HG03469 (cell line): ENCODE results near the gene RTEL1.
"Not testable (repeated sequence)": the region's sequence is repeated elsewhere in the genome, so short reads cannot be mapped to it uniquely, and the experiment has no call there.

Experiments
- ATAC-seq: cut with Tn5 transposase; IDR thresholded peaks from one replicate; pipeline ENCODE4 v1.9.1; 2021; ENCODE audit warnings: mild to moderate bottlenecking, moderate library complexity, moderate number of reproducible peaks; ENCODE audit not compliant: unreplicated experiment

The RTEL1 gene

GRCh38 chr20:63650486-63650885, 7.6 kb upstream of the RTEL1 start:
- ATAC-seq = not testable (repeated sequence)

GRCh38 chr20:63651942-63652191, 6.2 kb upstream of the RTEL1 start:
- no peak for ATAC-seq

GRCh38 chr20:63652192-63652980, 5.7 kb upstream of the RTEL1 start:
- no peak for ATAC-seq

GRCh38 chr20:63653041-63653973, 4.8 kb upstream of the RTEL1 start, which contains the start of gene STMN3:
Gene STMN3 (minus strand): TSS chr20:63653424. CDS start chr20:63653345, 79 bp downstream.
- no peak for ATAC-seq

GRCh38 chr20:63653974-63654668, 4.0 kb upstream of the RTEL1 start:
- no peak for ATAC-seq

GRCh38 chr20:63655249-63655648, 2.9 kb upstream of the RTEL1 start:
- ATAC-seq = no peak

- no peak for ATAC-seq
Measured at GRCh38 chr20:63656451-63656850, 1.7 kb upstream of the RTEL1 start.

- ATAC-seq = no peak
Measured at GRCh38 chr20:63657260-63657936, 714 bp upstream of the RTEL1 start.

- ATAC-seq = peak; percentile 5
Measured at GRCh38 chr20:63658749-63659187, 656 bp downstream of the RTEL1 start.

- ATAC-seq = no peak
Measured at GRCh38 chr20:63659370-63659769, 1.3 kb downstream of the RTEL1 start.

GRCh38 chr20:63660174-63660573, 2.1 kb downstream of the RTEL1 start:
- not testable (repeated sequence) for ATAC-seq

GRCh38 chr20:63660622-63661021, 2.5 kb downstream of the RTEL1 start:
- no peak for ATAC-seq

- ATAC-seq = no peak
Measured at GRCh38 chr20:63661108-63661507, 3.0 kb downstream of the RTEL1 start.

GRCh38 chr20:63661959-63662812, 4.1 kb downstream of the RTEL1 start:
- ATAC-seq = no peak

GRCh38 chr20:63662813-63663189, 4.7 kb downstream of the RTEL1 start:
- no peak for ATAC-seq

GRCh38 chr20:63663332-63664066, 5.4 kb downstream of the RTEL1 start:
- ATAC-seq = no peak

- ATAC-seq = no peak
Measured at GRCh38 chr20:63664143-63664851, 6.2 kb downstream of the RTEL1 start.

GRCh38 chr20:63664861-63665594, 6.9 kb downstream of the RTEL1 start:
- ATAC-seq = no peak
